A549 treated with Hydrocortisone at 1 μM for 4 hours (cell line): ENCODE measurements around the gene ZNF253. TPM values are rescaled to one million over a fixed set of nuclear protein-coding genes. Genes with fewer than 3 reads are reported as not detected.

ENCODE experiments used
- total RNA-seq: library from RNA; stranded (reverse); fragments of 200-300 nt; extraction: Qiagen RNA extraction; gene quantifications from 5 replicates; pipeline ENCODE4 v1.2.3, GENCODE V29; 2022

ZNF253 gene
- not detected in 5 replicates for total RNA-seq

GRCh38 chr19:19865750-19866610, at the start of gene ZNF253:
ZNF253 (plus strand) TSS chr19:19865882; CDS start chr19:19865997, 115 bp downstream.

DNA sequence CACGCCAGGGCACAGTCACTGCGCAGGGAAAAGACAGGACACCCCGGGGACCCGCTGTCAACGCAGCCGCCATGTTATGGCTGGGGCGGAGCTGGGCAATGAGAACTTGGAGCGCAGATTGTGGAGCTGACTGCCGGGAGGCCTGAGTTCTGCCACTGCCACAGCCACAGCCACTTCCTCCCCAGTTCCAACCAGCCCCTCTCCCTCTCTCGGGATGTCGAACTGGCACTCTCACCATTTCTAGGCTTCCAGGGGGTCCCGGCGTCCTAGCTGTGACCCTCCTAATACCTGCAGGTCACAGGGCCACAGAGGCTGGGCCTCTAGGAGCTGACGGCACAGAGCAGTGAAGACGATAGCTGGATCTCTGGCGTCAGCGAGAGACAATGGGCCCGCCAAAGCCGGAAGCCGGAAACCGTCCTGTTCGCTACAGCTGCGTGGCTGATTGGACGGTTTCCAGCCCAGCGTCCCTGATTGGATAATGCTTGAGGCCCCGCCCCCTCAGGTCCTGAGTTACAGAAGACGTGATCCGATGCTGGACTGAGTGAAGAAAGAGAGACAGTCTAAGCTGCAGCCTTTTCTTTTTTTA, 44.2 kb upstream of the ZNF253 start, which contains the start of gene ZNF506:
ZNF506 (minus strand) TSS at position 385 of the 586 bp plus-strand sequence; CDS start at position 238, 147 bp downstream.

GRCh38 chr19:19900729-19901444, 35.2 kb downstream of the ZNF253 start, which contains the start of gene ZNF93:
ZNF93 (plus strand) TSS chr19:19900946; CDS start chr19:19901089, 143 bp downstream.

Other genes with a start within 250 kb of the ZNF253 start
- 1.8 to 2.6 TPM (median 2.0 TPM) in 5 replicates for gene PBX4, start 247.2 kb upstream of the ZNF253 start, total RNA-seq
- gene LPAR2, start 237.7 kb upstream of the ZNF253 start, total RNA-seq = 4.0 to 4.7 TPM (median 4.0 TPM) in 5 replicates
- gene GMIP, start 222.2 kb upstream of the ZNF253 start, total RNA-seq = 4.6 to 6.4 TPM (median 5.4 TPM) in 5 replicates
- 27.3 to 32.0 TPM (median 30.7 TPM) in 5 replicates for gene ATP13A1, start 202.2 kb upstream of the ZNF253 start, total RNA-seq
- gene ZNF101, start 197.0 kb upstream of the ZNF253 start, total RNA-seq = 3.3 to 5.9 TPM (median 4.2 TPM) in 5 replicates
- 1.7 to 2.4 TPM (median 2.1 TPM) in 5 replicates for gene ZNF14, start 132.8 kb upstream of the ZNF253 start, total RNA-seq
- 0.12 to 0.32 TPM (median 0.17 TPM) in 5 replicates for gene ZNF506, start 44.1 kb upstream of the ZNF253 start, total RNA-seq
- gene ZNF93, start 35.1 kb downstream of the ZNF253 start, total RNA-seq = not detected in 5 replicates
- not detected in 5 replicates for gene ZNF682, start 173.6 kb downstream of the ZNF253 start, total RNA-seq
- gene ZNF90, start 212.1 kb downstream of the ZNF253 start, total RNA-seq = not detected in 5 replicates